IPS-18a (cell line): Measurements from ENCODE around the gene LOXHD1.

Experiments used
- H3K27ac ChIP-seq: one replicate; pipeline ENCODE4 v1.5.1; 2013; ENCODE audit warnings: low read length
- H3K27me3 ChIP-seq: one replicate; pipeline ENCODE4 v1.6.1; 2013; ENCODE audit warnings: mild to moderate bottlenecking, low read length; ENCODE audit not compliant: control insufficient read depth, insufficient read depth
- H3K36me3 ChIP-seq: one replicate; pipeline ENCODE4 v1.6.1; 2013; ENCODE audit warnings: low read depth, low read length; ENCODE audit not compliant: control insufficient read depth
- H3K4me1 ChIP-seq: one replicate; pipeline ENCODE4 v1.6.1; 2013; ENCODE audit warnings: low read depth, low read length; ENCODE audit not compliant: control insufficient read depth
- H3K4me3 ChIP-seq: one replicate; pipeline ENCODE4 v1.5.1; 2013; ENCODE audit warnings: low read length
- H3K9ac ChIP-seq: one replicate; pipeline ENCODE4 v1.6.1; 2013; ENCODE audit warnings: mild to moderate bottlenecking, low read length, moderate library complexity
- H3K9me3 ChIP-seq: one replicate; pipeline ENCODE4 v1.6.1; 2013; ENCODE audit warnings: low read depth, low read length; ENCODE audit not compliant: control insufficient read depth

Gene LOXHD1

DNA sequence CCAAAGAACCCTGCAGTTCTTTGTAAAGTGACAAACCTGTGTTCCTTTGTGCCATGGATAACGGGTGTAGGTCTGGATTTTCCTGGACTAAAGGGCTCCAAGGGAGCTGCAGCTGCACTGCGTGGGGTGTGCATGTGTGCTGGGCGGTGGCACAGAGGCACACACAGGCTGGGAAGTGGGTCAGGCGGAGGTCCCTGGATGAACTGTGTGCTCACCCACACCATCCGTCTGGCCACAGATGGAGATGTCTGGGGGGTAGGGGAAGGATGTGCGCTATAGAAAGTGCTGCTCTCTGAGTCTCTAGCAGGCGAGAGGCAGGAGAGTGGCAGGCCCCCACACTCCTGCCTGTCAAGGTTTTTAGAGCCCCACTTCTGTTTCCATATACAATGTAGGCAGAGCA is 137.2 kb downstream of the LOXHD1 start:
- H3K9me3 ChIP-seq = no peaks in the 10 kb centered on the region
- no peaks in the 10 kb centered on the region for H3K4me1 ChIP-seq
- no peak overlapping the region for H3K27ac ChIP-seq
- no peaks in the 10 kb centered on the region for H3K27me3 ChIP-seq
- H3K4me3 ChIP-seq = no peak overlapping the region
- H3K36me3 ChIP-seq = no peaks in the 10 kb centered on the region
- H3K9ac ChIP-seq = no peak overlapping the region

DNA sequence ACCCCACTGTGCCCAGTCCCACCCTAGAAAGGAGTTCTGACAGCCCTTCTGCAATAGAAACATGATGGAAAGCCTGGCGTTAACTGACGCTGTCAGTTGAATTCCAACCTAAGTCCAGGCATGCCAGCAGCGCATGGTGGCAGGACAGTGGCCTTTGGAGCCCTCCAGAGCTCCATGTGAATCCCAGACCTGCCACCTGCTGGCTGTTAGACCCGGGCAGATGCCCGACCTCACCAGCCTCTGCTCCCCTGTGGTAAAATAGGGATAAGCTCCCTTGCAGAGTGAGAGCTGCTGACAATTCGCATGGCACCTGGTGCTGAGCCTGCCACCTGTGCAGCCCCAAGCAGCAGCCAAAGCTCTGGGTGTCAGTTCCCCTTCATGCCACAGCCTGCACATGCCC is 138.6 kb downstream of the LOXHD1 start:
- Histone ChIP-seq H3K9me3 (no peaks in the 10 kb centered on the region), H3K9ac (no peak overlapping the region), H3K36me3 (no peaks in the 10 kb centered on the region), H3K4me3 (no peak overlapping the region), H3K27ac (no peak overlapping the region), H3K27me3 (no peaks in the 10 kb centered on the region), H3K4me1 (no peaks in the 10 kb centered on the region)

- Histone ChIP-seq H3K9ac (no peak overlapping the region), H3K36me3 (no peaks in the 10 kb centered on the region), H3K9me3 (no peaks in the 10 kb centered on the region), H3K4me1 (no peaks in the 10 kb centered on the region), H3K27me3 (no peaks in the 10 kb centered on the region), H3K27ac (no peak overlapping the region), H3K4me3 (no peak overlapping the region)
Measured at GRCh38 chr18:46516555-46516954, 140.5 kb downstream of the LOXHD1 start.

GRCh38 chr18:46510386-46510785 is 146.6 kb downstream of the LOXHD1 start:
- Histone ChIP-seq H3K4me3 (no peak overlapping the region), H3K27ac (no peak overlapping the region), H3K36me3 (no peaks in the 10 kb centered on the region), H3K27me3 (no peaks in the 10 kb centered on the region), H3K9me3 (no peaks in the 10 kb centered on the region), H3K4me1 (no peaks in the 10 kb centered on the region), H3K9ac (no peak overlapping the region)

DNA sequence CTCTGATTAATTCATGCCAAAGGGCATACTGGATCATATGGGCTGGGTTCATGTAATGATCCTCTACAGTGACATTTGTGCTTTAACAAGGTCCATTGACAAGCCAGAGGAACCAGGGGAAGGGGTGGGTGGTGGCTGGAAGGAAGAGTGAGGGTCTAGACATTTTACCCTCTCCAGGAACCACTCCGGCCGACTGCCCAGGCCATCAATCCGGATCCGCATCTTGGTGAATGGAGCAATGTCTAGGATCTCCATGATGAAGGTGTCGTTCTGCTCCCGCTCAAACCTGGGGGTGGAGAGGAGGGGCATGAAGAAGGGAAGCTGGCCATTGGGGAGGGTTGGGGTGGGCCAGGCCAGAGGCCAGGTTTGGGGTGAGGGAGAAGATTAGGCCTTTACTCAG is 147.5 kb downstream of the LOXHD1 start:
- no peaks in the 10 kb centered on the region for H3K9me3 ChIP-seq
- no peak overlapping the region for H3K27ac ChIP-seq

DNA sequence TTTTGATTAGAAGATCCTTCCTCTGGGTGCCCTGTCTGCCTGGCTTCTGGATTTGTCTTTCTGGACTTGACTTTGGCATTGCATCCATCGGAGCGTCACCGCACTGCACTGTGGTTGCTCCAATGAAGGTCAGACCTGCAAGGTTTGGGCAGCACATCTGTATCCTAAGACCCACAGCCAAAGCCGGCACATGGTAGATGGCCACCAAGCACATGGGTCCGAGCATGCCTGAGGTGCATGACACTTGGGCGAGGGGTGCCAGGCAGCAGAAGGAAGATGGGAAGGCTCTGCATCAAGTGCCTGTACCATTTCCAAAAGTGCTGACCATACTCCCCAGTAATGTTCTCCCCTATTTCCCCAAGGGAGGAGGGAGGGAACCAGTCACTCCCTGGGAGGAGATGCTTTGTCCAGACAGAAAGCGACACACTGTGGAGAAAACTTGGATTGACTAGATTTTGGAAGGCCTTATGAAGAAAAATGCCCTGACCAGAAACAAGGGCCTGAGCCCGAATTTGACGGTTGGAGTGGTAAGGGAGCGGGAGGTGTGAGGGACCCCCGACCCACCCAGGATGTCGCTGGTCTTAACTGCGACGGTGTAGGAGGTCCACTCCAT is 149.9 kb downstream of the LOXHD1 start:
- Histone ChIP-seq H3K27ac (no peak overlapping the region), H3K36me3 (no peaks in the 10 kb centered on the region), H3K9ac (no peak overlapping the region), H3K4me3 (no peak overlapping the region), H3K4me1 (no peaks in the 10 kb centered on the region), H3K9me3 (no peaks in the 10 kb centered on the region), H3K27me3 (peaks cover 7% of the 10 kb centered on the region)

More for the DNA sequence above, 147.5 kb downstream of the LOXHD1 start:
- H3K9ac ChIP-seq = no peak overlapping the region
- no peaks in the 10 kb centered on the region for H3K4me1 ChIP-seq
- no peak overlapping the region for H3K4me3 ChIP-seq
- no peaks in the 10 kb centered on the region for H3K27me3 ChIP-seq
- no peaks in the 10 kb centered on the region for H3K36me3 ChIP-seq

- no peak overlapping the region for H3K9ac ChIP-seq
- H3K27ac ChIP-seq = no peak overlapping the region
- peaks cover 22% of the 10 kb centered on the region for H3K27me3 ChIP-seq
Measured at GRCh38 chr18:46502444-46502843, 154.6 kb downstream of the LOXHD1 start.

DNA sequence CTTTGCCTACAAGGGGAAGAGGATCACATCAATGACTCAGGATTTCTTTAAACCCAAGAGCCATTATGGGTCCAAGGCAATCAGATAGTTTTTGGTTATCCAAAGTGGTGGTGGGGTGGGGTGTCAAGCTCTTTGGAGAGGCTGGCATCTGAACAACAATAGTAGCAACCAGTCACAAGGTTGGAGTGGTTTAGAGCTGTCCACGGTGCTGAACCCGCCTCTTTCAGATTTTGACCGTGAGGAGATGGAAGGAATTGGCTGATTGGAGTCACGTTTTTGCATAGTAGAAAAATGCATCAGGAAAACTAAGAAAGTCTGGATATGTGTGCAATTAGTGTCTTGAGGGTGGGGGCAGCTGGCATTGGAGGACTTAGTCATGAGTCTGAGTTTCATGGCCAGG is 159.9 kb downstream of the LOXHD1 start:
- Histone ChIP-seq H3K27me3 (peaks cover 15% of the 10 kb centered on the region), H3K4me3 (no peak overlapping the region), H3K27ac (no peak overlapping the region), H3K36me3 (no peaks in the 10 kb centered on the region), H3K9me3 (no peaks in the 10 kb centered on the region), H3K4me1 (no peaks in the 10 kb centered on the region), H3K9ac (no peak overlapping the region)

More at GRCh38 chr18:46502444-46502843, 154.6 kb downstream of the LOXHD1 start:
- Histone ChIP-seq H3K36me3 (no peaks in the 10 kb centered on the region), H3K9me3 (no peaks in the 10 kb centered on the region), H3K4me1 (no peaks in the 10 kb centered on the region), H3K4me3 (no peak overlapping the region)

- no peaks in the 10 kb centered on the region for H3K36me3 ChIP-seq
- no peaks in the 10 kb centered on the region for H3K9me3 ChIP-seq
- H3K27ac ChIP-seq = no peak overlapping the region
- H3K4me1 ChIP-seq = no peaks in the 10 kb centered on the region
- H3K4me3 ChIP-seq = no peak overlapping the region
- H3K27me3 ChIP-seq = no peaks in the 10 kb centered on the region
- H3K9ac ChIP-seq = no peak overlapping the region
Measured at GRCh38 chr18:46488471-46489213, 168.4 kb downstream of the LOXHD1 start.

DNA sequence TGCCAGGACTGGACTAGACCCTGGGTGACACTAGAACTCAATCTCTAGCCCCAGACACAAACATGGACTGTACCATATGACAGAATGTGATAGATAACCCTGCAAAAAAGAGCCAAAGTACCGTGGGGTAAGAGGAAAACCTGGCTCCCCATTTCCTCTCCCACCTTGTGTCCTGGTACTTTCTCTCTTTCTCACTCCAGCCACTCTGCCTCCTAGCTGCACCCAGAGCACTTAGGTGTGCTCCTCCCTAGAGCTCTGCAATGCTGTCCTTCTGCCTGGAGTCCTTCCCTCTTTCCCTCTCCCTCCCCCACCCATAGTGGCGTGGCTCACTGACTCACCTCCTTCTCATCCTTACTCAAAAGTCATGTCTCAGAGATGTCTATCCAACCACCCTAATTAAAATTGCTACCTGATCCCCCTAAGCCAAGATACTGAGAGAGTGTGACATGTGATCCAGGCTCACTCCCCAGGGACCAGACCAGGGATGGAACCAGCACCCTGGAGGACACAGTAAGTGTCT is 171.3 kb downstream of the LOXHD1 start:
- H3K4me1 ChIP-seq = peaks cover 10% of the 10 kb centered on the region
- H3K27me3 ChIP-seq = no peaks in the 10 kb centered on the region
- H3K9me3 ChIP-seq = no peaks in the 10 kb centered on the region
- no peak overlapping the region for H3K4me3 ChIP-seq
- no peak overlapping the region for H3K27ac ChIP-seq
- no peak overlapping the region for H3K9ac ChIP-seq
- no peaks in the 10 kb centered on the region for H3K36me3 ChIP-seq

- Histone ChIP-seq H3K36me3 (no peaks in the 10 kb centered on the region), H3K9me3 (no peaks in the 10 kb centered on the region), H3K27ac (no peak overlapping the region), H3K9ac (no peak overlapping the region), H3K27me3 (no peaks in the 10 kb centered on the region), H3K4me3 (peak overlapping the region; percentile 5), H3K4me1 (peaks cover 11% of the 10 kb centered on the region)
Measured at GRCh38 chr18:46484971-46485370, 172.0 kb downstream of the LOXHD1 start.

GRCh38 chr18:46482831-46483230 is 174.2 kb downstream of the LOXHD1 start:
- Histone ChIP-seq H3K9me3 (no peaks in the 10 kb centered on the region), H3K36me3 (no peaks in the 10 kb centered on the region), H3K9ac (no peak overlapping the region), H3K4me3 (no peak overlapping the region), H3K27me3 (no peaks in the 10 kb centered on the region), H3K27ac (no peak overlapping the region), H3K4me1 (peaks cover 11% of the 10 kb centered on the region)
